Anterior cingulate cortex (tissue), 58 donors: ENCODE results near the gene TBXAS1.
"Not testable (repeated sequence)": the region's sequence is repeated elsewhere in the genome, so short reads cannot be mapped to it uniquely, and the experiment has no call there.

Experiments used
- DNase-seq, 58 donors: peaks; one replicate each; lab custom pipeline; 2025; lab: John Stamatoyannopoulos, UW

Gene TBXAS1

GRCh38 chr7:139913021-139913844 is 84.2 kb downstream of the TBXAS1 start:
- DNase-seq, result no peak

GRCh38 chr7:139913845-139914135 is 84.7 kb downstream of the TBXAS1 start:
- no peak for DNase-seq

- DNase-seq, result no peak
Measured at GRCh38 chr7:139914306-139915267, 85.5 kb downstream of the TBXAS1 start.

GRCh38 chr7:139915268-139915863 is 86.3 kb downstream of the TBXAS1 start:
- DNase-seq, result no peak

GRCh38 chr7:139915864-139916716 is 87.0 kb downstream of the TBXAS1 start:
- DNase-seq, result peak in 4 of 58 donors; percentile 7 to 53 (median 12)

GRCh38 chr7:139916717-139917395 is 87.8 kb downstream of the TBXAS1 start:
- DNase-seq, result no peak

- DNase-seq, result no peak
Measured at GRCh38 chr7:139917851-139918250, 88.8 kb downstream of the TBXAS1 start.

- no peak for DNase-seq
Measured at GRCh38 chr7:139918480-139918879, 89.4 kb downstream of the TBXAS1 start.

GRCh38 chr7:139923090-139923489 is 94.0 kb downstream of the TBXAS1 start:
- DNase-seq, result no peak

GRCh38 chr7:139924461-139924860 is 95.4 kb downstream of the TBXAS1 start:
- no peak for DNase-seq

- DNase-seq, result not testable (repeated sequence)
Measured at GRCh38 chr7:139929221-139929620, 100.2 kb downstream of the TBXAS1 start.

GRCh38 chr7:139930286-139930965 is 101.4 kb downstream of the TBXAS1 start:
- no peak for DNase-seq

- DNase-seq, result no peak
Measured at GRCh38 chr7:139931190-139931934, 102.3 kb downstream of the TBXAS1 start.

- no peak for DNase-seq
Measured at GRCh38 chr7:139932531-139932930, 103.5 kb downstream of the TBXAS1 start.

GRCh38 chr7:139936760-139937310 is 107.8 kb downstream of the TBXAS1 start:
- peak in 1 of 58 donors; percentile 9 for DNase-seq

GRCh38 chr7:139937715-139938114 is 108.7 kb downstream of the TBXAS1 start:
- peak in 6 of 58 donors; percentile 3 to 27 (median 11) for DNase-seq

- DNase-seq, result no peak
Measured at GRCh38 chr7:139940866-139941265, 111.8 kb downstream of the TBXAS1 start.

GRCh38 chr7:139941421-139941820 is 112.4 kb downstream of the TBXAS1 start:
- no peak for DNase-seq
